ENCODE results near the gene CAPZA2. TPM values are rescaled to one million over a fixed set of nuclear protein-coding genes. Genes with fewer than 3 reads are reported as not detected.
"Not testable (repeated sequence)": the region's sequence is repeated elsewhere in the genome, so short reads cannot be mapped to it uniquely, and the experiment has no call there.

CAPZA2 gene
- polyA plus RNA-seq, 1 experiment: 47.4 TPM

DNA sequence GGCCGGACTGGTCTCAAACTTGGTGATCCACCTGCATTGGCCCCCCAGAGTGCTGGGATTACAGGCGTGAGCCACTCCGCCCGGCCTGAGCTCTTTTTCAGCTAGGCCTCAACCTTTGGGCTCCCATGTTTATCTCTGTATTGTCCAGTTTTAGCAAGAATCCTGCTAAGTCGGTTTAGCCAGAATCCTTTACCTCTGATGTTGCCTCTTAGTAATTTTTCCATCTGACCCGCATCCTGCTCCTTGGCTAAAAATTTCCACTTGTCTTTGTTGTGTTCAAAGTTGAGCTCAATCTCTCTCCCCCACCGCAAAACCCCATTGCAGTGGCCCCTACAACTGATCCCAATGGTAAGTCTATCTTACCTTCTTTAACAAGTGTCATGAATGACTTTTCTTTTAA, 70.2 kb downstream of the CAPZA2 start:
- CTCF ChIA-PET: interaction anchor here (0.9 to 1.5 kb wide), 6 partner anchors 12 to 783 kb away, joined by 3 to 11 read pairs (median 5); no protein-coding TSS in a partner anchor
- H3K4me3 ChIP-seq (ENCODE audit: low read depth, low read length): no peak overlapping the region
- POLR2A ChIA-PET: no interaction called here
- no peak for TF ChIP-seq CTCF (IDR thresholded peaks at IDR 0.05; ENCODE audit: insufficient read depth, low read depth, low read length)
- no peak for DNase-seq (ENCODE audit: low read depth)
- H3K36me3 ChIP-seq (ENCODE audit: control insufficient read depth, insufficient read depth, low read length): no peaks in the 10 kb centered on the region
- 0 out of 2 replicates have a peak, but pooled peaks cover 1% of the 10 kb centered on the region for H3K27me3 ChIP-seq (ENCODE audit: control insufficient read depth, insufficient read depth, low read length)

- no peak for TF ChIP-seq CTCF (IDR thresholded peaks at IDR 0.05; ENCODE audit: insufficient read depth, low read depth, low read length)
- ChIA-PET POLR2A (no interaction called here), CTCF (interaction anchor here (1.0 to 1.5 kb wide), 6 partner anchors 17 to 782 kb away, joined by 3 to 11 read pairs (median 5); no protein-coding TSS in a partner anchor)
- DNase-seq (ENCODE audit: low read depth): no peak
- Histone ChIP-seq H3K4me3 (ENCODE audit: low read depth, low read length) (no peak overlapping the region), H3K36me3 (ENCODE audit: control insufficient read depth, insufficient read depth, low read length) (no peaks in the 10 kb centered on the region), H3K27me3 (ENCODE audit: control insufficient read depth, insufficient read depth, low read length) (peaks cover 1% of the 10 kb centered on the region; the same call in 1 of the 2 replicates)
These were observed 71.1 kb downstream of the CAPZA2 start for GRCh38 chr7:116933465-116933864.

DNA sequence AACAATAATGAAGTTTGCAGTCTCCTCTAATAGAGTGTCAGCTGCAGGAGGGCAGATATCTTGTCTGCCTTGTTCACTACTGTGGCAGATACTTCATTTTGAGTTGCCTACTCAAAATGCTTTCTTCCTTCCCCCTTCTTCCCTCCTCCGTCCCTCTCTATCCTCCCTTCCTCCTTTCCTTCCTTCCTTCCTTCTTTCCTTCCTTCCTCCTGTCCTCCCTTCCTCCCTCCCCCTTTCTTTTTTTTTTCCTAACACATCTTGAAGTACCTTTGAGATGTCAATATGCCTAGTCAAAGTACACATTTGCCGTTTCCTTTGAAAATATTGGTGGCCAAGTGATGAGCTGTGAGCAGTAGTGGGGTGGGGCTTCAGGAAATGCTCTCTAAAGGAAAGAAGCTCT, 72.2 kb downstream of the CAPZA2 start:
- POLR2A ChIA-PET: no interaction called here
- Histone ChIP-seq H3K36me3 (ENCODE audit: control insufficient read depth, insufficient read depth, low read length) (no peaks in the 10 kb centered on the region), H3K4me3 (ENCODE audit: low read depth, low read length) (no peak overlapping the region), H3K27me3 (ENCODE audit: control insufficient read depth, insufficient read depth, low read length) (peaks cover 1% of the 10 kb centered on the region; the same call in 1 of the 2 replicates)
- no peak for DNase-seq (ENCODE audit: low read depth)
- CTCF ChIA-PET: interaction anchor here (0.9 kb wide), 1 partner anchor 193 kb away, joined by 3 read pairs; no protein-coding TSS in a partner anchor
- no peak for TF ChIP-seq CTCF (IDR thresholded peaks at IDR 0.05; ENCODE audit: insufficient read depth, low read depth, low read length)

- POLR2A ChIA-PET; DNase-seq (ENCODE audit: low read depth); H3K27me3 ChIP-seq (ENCODE audit: control insufficient read depth, insufficient read depth, low read length); H3K4me3 ChIP-seq (ENCODE audit: low read depth, low read length); H3K36me3 ChIP-seq (ENCODE audit: control insufficient read depth, insufficient read depth, low read length): not testable (repeated sequence)
- CTCF ChIA-PET: interaction anchor here (1.0 to 1.5 kb wide), 2 partner anchors 17 to 188 kb away, joined by 3 to 4 read pairs; no protein-coding TSS in a partner anchor
These were observed 74.5 kb downstream of the CAPZA2 start for GRCh38 chr7:116936844-116937243.

GRCh38 chr7:116938678-116939077, 76.3 kb downstream of the CAPZA2 start:
- POLR2A ChIA-PET: no interaction called here
- H3K4me3 ChIP-seq (ENCODE audit: low read depth, low read length): no peak overlapping the region
- TF ChIP-seq CTCF (IDR thresholded peaks at IDR 0.05; ENCODE audit: insufficient read depth, low read depth, low read length): no peak
- H3K36me3 ChIP-seq (ENCODE audit: control insufficient read depth, insufficient read depth, low read length): no peaks in the 10 kb centered on the region
- DNase-seq (ENCODE audit: low read depth): no peak
- CTCF ChIA-PET: interaction anchor here (0.6 to 1.0 kb wide), 3 partner anchors 8 to 190 kb away, joined by 3 to 4 read pairs (median 3); no protein-coding TSS in a partner anchor
- H3K27me3 ChIP-seq (ENCODE audit: control insufficient read depth, insufficient read depth, low read length): peaks cover 1% of the 10 kb centered on the region; the same call in 1 of the 2 replicates

Data from BJ (cell line).